Embryonic facial prominence (tissue), 1 donor: ENCODE measurements around the gene KRT81.
"Not testable (repeated sequence)": the region's sequence is repeated elsewhere in the genome, so short reads cannot be mapped to it uniquely, and the experiment has no call there.

Experiments
- DNase-seq: peaks from one replicate; pipeline ENCODE4 v3.0.0-alpha.2; 2016; ENCODE audit errors: extremely low spot score

KRT81 gene

GRCh38 chr12:52253391-52254179 is 37.7 kb downstream of the KRT81 start:
- DNase-seq = no peak

- DNase-seq = no peak
These were observed 38.5 kb downstream of the KRT81 start for GRCh38 chr12:52252728-52253343.

GRCh38 chr12:52252175-52252615 is 39.1 kb downstream of the KRT81 start:
- not testable (repeated sequence) for DNase-seq

- DNase-seq = no peak
These were observed 39.8 kb downstream of the KRT81 start for GRCh38 chr12:52251367-52252051.

- DNase-seq = no peak
These were observed 41.0 kb downstream of the KRT81 start for GRCh38 chr12:52250048-52250990.

- DNase-seq = no peak
These were observed 41.8 kb downstream of the KRT81 start for GRCh38 chr12:52249511-52250047.

- DNase-seq = no peak
These were observed 42.5 kb downstream of the KRT81 start for GRCh38 chr12:52248541-52249461.

- no peak for DNase-seq
These were observed 43.5 kb downstream of the KRT81 start for GRCh38 chr12:52247622-52248540.

- DNase-seq = no peak
These were observed 44.4 kb downstream of the KRT81 start for GRCh38 chr12:52246720-52247621.

- DNase-seq = no peak
These were observed 45.3 kb downstream of the KRT81 start for GRCh38 chr12:52245962-52246569.

- DNase-seq = no peak
These were observed 45.9 kb downstream of the KRT81 start for GRCh38 chr12:52245259-52245961.

GRCh38 chr12:52244615-52244994 is 46.7 kb downstream of the KRT81 start:
- no peak for DNase-seq

GRCh38 chr12:52243856-52244614 is 47.3 kb downstream of the KRT81 start:
- no peak for DNase-seq

GRCh38 chr12:52243259-52243855 is 48.0 kb downstream of the KRT81 start:
- no peak for DNase-seq

- no peak for DNase-seq
These were observed 48.7 kb downstream of the KRT81 start for GRCh38 chr12:52242442-52243258.
